Activated CD8-positive, alpha-beta memory T cell treated with anti-CD3 and anti-CD28 coated beads for 48 hours (primary cell): ENCODE data around the gene CYTH3.
A peak's percentile ranks its signal among the peaks of the same experiment; 100 is the strongest.
"Not testable (repeated sequence)": the region's sequence is repeated elsewhere in the genome, so short reads cannot be mapped to it uniquely, and the experiment has no call there.

ENCODE experiments used
- DNase-seq, 3 experiments: peaks; one replicate each; pipeline ENCODE4 v3.0.0-alpha.2; 2020; ENCODE audit warnings: low read depth in 2 of 3, low spot score in 2 of 3

The CYTH3 gene

GRCh38 chr7:6272481-6273323 lies at the start of gene CYTH3:
Gene CYTH3 (minus strand): TSS chr7:6272624. CDS start chr7:6272507, 117 bp downstream.
- peak; percentile 35 to 69 (median 68) for DNase-seq

- no peak for DNase-seq
Observed at GRCh38 chr7:6320791-6321190, 48.4 kb upstream of the CYTH3 start.

GRCh38 chr7:6317797-6318438 lies 45.5 kb upstream of the CYTH3 start:
- DNase-seq = peak in 1 of 3 experiments; percentile 4

GRCh38 chr7:6316226-6316625 lies 43.8 kb upstream of the CYTH3 start:
- no peak for DNase-seq

GRCh38 chr7:6315746-6316145 lies 43.3 kb upstream of the CYTH3 start:
- no peak for DNase-seq

GRCh38 chr7:6310271-6310993 lies 38.0 kb upstream of the CYTH3 start:
- DNase-seq = no peak

- DNase-seq = no peak
Observed at GRCh38 chr7:6307762-6308161, 35.3 kb upstream of the CYTH3 start.

GRCh38 chr7:6306471-6306870 lies 34.0 kb upstream of the CYTH3 start:
- no peak for DNase-seq

GRCh38 chr7:6305330-6305729 lies 32.9 kb upstream of the CYTH3 start:
- DNase-seq = no peak

- DNase-seq = not testable (repeated sequence)
Observed at GRCh38 chr7:6301446-6301845, 29.0 kb upstream of the CYTH3 start.

GRCh38 chr7:6299774-6300173 lies 27.4 kb upstream of the CYTH3 start:
- no peak for DNase-seq

GRCh38 chr7:6294839-6295238 lies 22.4 kb upstream of the CYTH3 start:
- no peak for DNase-seq

GRCh38 chr7:6293202-6293601 lies 20.8 kb upstream of the CYTH3 start:
- no peak for DNase-seq

GRCh38 chr7:6291941-6292340 lies 19.5 kb upstream of the CYTH3 start:
- not testable (repeated sequence) for DNase-seq

- no peak for DNase-seq
Observed at GRCh38 chr7:6291531-6291930, 19.1 kb upstream of the CYTH3 start.

- DNase-seq = no peak
Observed at GRCh38 chr7:6290319-6290741, 17.9 kb upstream of the CYTH3 start.

- DNase-seq = no peak
Observed at GRCh38 chr7:6288270-6288860, 15.9 kb upstream of the CYTH3 start.

- DNase-seq = no peak
Observed at GRCh38 chr7:6286486-6286885, 14.1 kb upstream of the CYTH3 start.

GRCh38 chr7:6284461-6285360 lies 12.3 kb upstream of the CYTH3 start:
- no peak for DNase-seq

- no peak for DNase-seq
Observed at GRCh38 chr7:6284055-6284400, 11.6 kb upstream of the CYTH3 start.
